ENCODE data around the gene NECAB3.

- TF ChIP-seq CTCF (conservative IDR thresholded peaks at IDR 0.05; ENCODE audit: low read depth, low read length): no peak
- no peak for TF ChIP-seq POLR2A (IDR thresholded peaks at IDR 0.05; ENCODE audit: low read depth, low read length)
- TF ChIP-seq USF2 (IDR thresholded peaks at IDR 0.05; ENCODE audit: low read depth, low read length): no peak
- TF ChIP-seq MAZ (IDR thresholded peaks at IDR 0.05; ENCODE audit: borderline replicate concordance, low read depth, low read length): no peak
These were observed 63.1 kb downstream of the NECAB3 start for GRCh38 chr20:33611106-33611505.

All from IMR-90 (cell line).